Measurements from ENCODE around the gene ATP1A1. TPM values are rescaled to one million over a fixed set of nuclear protein-coding genes. Genes with fewer than 3 reads are reported as not detected.

Gene ATP1A1
- total RNA-seq, 1 donor from 2014 or later = 216 TPM

- no peaks in the 10 kb centered on the region for H3K27me3 ChIP-seq (ENCODE audit: control insufficient read depth, insufficient read depth, low read length)
- H3K4me3 ChIP-seq (ENCODE audit: low read depth, low read length) = no peak overlapping the region
- no peak for TF ChIP-seq CTCF (IDR thresholded peaks at IDR 0.05; ENCODE audit: insufficient read depth, low read length, poor library complexity, severe bottlenecking)
- DNase-seq (ENCODE audit: low read depth) = no peak
- H3K36me3 ChIP-seq (ENCODE audit: control insufficient read depth, insufficient read depth, low read length) = no peaks in the 10 kb centered on the region
These were observed 51.4 kb downstream of the ATP1A1 start for GRCh38 chr1:116424438-116424837.

- no peak for TF ChIP-seq CTCF (IDR thresholded peaks at IDR 0.05; ENCODE audit: insufficient read depth, low read length, poor library complexity, severe bottlenecking)
- no peak for DNase-seq (ENCODE audit: low read depth)
- no peak overlapping the region for H3K4me3 ChIP-seq (ENCODE audit: low read depth, low read length)
- no peaks in the 10 kb centered on the region for H3K27me3 ChIP-seq (ENCODE audit: control insufficient read depth, insufficient read depth, low read length)
- H3K36me3 ChIP-seq (ENCODE audit: control insufficient read depth, insufficient read depth, low read length) = no peaks in the 10 kb centered on the region
These were observed 51.8 kb downstream of the ATP1A1 start for GRCh38 chr1:116424863-116425262.

GRCh38 chr1:116425987-116426386 lies 52.9 kb downstream of the ATP1A1 start:
- DNase-seq (ENCODE audit: low read depth) = no peak
- no peak for TF ChIP-seq CTCF (IDR thresholded peaks at IDR 0.05; ENCODE audit: insufficient read depth, low read length, poor library complexity, severe bottlenecking)
- Histone ChIP-seq H3K4me3 (ENCODE audit: low read depth, low read length) (no peak overlapping the region), H3K36me3 (ENCODE audit: control insufficient read depth, insufficient read depth, low read length) (no peaks in the 10 kb centered on the region), H3K27me3 (ENCODE audit: control insufficient read depth, insufficient read depth, low read length) (no peaks in the 10 kb centered on the region)

GRCh38 chr1:116426401-116426800 lies 53.4 kb downstream of the ATP1A1 start:
- no peak for TF ChIP-seq CTCF (IDR thresholded peaks at IDR 0.05; ENCODE audit: insufficient read depth, low read length, poor library complexity, severe bottlenecking)
- Histone ChIP-seq H3K36me3 (ENCODE audit: control insufficient read depth, insufficient read depth, low read length) (no peaks in the 10 kb centered on the region), H3K4me3 (ENCODE audit: low read depth, low read length) (no peak overlapping the region), H3K27me3 (ENCODE audit: control insufficient read depth, insufficient read depth, low read length) (no peaks in the 10 kb centered on the region)
- no peak for DNase-seq (ENCODE audit: low read depth)

GRCh38 chr1:116428576-116428975 lies 55.5 kb downstream of the ATP1A1 start:
- no peak overlapping the region for H3K4me3 ChIP-seq (ENCODE audit: low read depth, low read length)
- no peak for TF ChIP-seq CTCF (IDR thresholded peaks at IDR 0.05; ENCODE audit: insufficient read depth, low read length, poor library complexity, severe bottlenecking)
- no peaks in the 10 kb centered on the region for H3K27me3 ChIP-seq (ENCODE audit: control insufficient read depth, insufficient read depth, low read length)
- H3K36me3 ChIP-seq (ENCODE audit: control insufficient read depth, insufficient read depth, low read length) = no peaks in the 10 kb centered on the region
- no peak for DNase-seq (ENCODE audit: low read depth)

- no peak for TF ChIP-seq CTCF (IDR thresholded peaks at IDR 0.05; ENCODE audit: insufficient read depth, low read length, poor library complexity, severe bottlenecking)
- no peaks in the 10 kb centered on the region for H3K27me3 ChIP-seq (ENCODE audit: control insufficient read depth, insufficient read depth, low read length)
- DNase-seq (ENCODE audit: low read depth) = no peak
- no peaks in the 10 kb centered on the region for H3K36me3 ChIP-seq (ENCODE audit: control insufficient read depth, insufficient read depth, low read length)
- H3K4me3 ChIP-seq (ENCODE audit: low read depth, low read length) = no peak overlapping the region
These were observed 56.9 kb downstream of the ATP1A1 start for GRCh38 chr1:116429821-116430374.
